CD4-positive, alpha-beta T cell treated with Interleukin-15 for 4 hours (primary cell): Measurements from ENCODE around the gene DUOX2.
"Not testable (repeated sequence)": the region's sequence is repeated elsewhere in the genome, so short reads cannot be mapped to it uniquely, and the experiment has no call there.

Source experiments
- DNase-seq: peaks from one replicate; pipeline ENCODE4 v3.0.0-alpha.2; 2020; ENCODE audit warnings: low spot score

The DUOX2 gene

DNA sequence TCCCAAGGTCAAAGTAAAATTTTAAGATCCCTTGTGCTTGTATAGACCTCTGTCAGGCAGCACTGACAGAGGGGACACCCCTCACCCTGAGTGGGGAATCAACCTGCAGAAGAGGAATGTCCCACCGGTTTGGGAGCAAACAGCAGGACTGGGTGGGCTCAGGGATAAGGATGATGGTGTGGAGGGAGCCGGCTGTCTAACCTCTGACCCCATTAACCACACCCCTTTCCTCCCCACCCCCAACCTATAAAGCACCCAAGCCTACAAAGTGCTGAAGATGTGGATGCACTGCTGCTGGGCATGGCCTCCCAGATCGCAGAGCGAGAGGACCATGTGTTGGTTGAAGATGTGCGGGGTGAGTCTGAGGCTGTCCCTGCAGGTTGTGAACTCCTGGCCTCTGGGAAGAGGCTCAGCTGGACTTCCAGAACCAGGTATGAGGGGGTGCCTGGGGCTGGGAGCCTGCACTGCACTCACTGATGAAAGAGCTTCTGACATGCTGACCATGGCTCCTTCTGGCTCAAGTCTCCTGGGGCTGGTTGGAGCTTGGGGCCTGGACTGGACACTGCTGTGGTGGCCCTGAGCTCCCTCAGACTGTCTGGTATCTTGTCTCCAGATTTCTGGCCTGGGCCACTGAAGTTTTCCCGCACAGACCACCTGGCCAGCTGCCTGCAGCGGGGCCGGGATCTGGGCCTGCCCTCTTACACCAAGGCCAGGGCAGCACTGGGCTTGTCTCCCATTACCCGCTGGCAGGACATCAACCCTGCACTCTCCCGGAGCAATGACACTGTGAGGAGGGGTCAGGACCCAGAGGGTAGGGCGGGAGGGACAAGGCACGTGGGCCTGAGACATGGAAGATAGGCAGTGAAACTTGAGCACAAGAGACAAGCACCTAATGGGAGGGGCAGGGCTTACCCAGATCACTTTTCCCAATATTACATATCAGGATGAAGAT is 25.1 kb upstream of the DUOX2 start:
- DNase-seq: no peak

DNA sequence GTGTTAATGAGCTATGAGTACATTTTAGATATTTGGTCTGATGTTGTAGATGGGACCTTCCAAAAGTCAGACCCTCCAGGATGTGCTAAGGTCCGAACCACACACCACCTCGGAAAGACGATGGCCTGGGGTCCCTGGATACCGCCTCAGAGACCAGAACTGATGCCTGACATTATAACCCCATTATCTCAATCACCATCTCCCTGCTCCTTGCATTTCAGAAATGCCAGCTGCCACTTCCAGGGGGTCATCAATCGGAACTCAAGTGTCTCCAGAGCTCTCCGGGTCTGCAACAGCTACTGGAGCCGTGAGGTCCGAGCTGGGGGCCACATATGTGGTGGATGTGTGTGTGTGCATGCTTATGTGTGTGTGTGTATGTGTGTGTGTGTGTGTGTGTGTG is 23.7 kb upstream of the DUOX2 start:
- no peak for DNase-seq

DNA sequence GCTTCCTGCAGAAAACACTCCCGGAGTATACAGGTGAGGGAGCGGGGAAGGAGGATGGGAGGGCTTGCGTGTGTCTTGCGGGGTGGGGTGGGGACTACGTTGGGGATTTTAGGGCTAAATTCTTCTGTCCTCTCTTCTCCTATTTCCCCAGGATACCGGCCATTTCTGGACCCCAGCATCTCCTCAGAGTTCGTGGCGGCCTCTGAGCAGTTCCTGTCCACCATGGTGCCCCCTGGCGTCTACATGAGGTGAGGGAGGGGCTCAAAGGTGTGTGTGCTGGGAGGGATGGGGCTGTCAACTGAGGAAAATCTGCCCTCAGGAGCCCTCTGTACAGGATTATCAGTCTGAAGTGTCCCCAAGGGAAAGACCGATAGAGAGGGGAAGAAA is 22.4 kb upstream of the DUOX2 start:
- DNase-seq: no peak

DNA sequence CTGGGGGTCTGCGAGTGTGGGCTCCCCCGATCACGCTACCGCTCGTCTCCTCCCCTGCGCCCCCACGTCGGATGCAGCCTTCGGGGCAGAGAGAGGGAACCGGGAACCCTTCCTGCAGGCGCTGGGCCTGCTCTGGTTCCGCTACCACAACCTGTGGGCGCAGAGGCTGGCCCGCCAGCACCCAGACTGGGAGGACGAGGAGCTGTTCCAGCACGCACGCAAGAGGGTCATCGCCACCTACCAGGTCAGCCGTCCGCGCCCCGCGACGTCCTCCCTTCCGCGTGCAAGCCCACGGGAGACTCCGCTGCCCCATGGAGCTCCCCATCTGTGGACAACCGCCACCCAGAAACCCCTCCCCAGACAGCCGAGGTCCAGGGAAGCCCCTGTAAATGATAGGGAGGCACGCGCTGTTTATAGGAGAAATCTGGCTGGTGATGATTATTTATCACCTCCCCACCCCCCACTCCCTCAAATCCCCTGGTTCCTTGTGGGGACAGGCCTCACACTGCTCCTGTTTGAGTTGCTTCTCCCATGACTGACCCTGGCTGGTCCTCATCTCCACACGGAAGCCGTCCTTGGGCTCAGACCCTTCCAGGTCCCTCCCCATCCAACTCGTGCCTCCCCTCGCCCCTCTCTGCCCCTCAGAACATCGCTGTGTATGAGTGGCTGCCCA is 21.9 kb upstream of the DUOX2 start:
- DNase-seq: not testable (repeated sequence)

DNA sequence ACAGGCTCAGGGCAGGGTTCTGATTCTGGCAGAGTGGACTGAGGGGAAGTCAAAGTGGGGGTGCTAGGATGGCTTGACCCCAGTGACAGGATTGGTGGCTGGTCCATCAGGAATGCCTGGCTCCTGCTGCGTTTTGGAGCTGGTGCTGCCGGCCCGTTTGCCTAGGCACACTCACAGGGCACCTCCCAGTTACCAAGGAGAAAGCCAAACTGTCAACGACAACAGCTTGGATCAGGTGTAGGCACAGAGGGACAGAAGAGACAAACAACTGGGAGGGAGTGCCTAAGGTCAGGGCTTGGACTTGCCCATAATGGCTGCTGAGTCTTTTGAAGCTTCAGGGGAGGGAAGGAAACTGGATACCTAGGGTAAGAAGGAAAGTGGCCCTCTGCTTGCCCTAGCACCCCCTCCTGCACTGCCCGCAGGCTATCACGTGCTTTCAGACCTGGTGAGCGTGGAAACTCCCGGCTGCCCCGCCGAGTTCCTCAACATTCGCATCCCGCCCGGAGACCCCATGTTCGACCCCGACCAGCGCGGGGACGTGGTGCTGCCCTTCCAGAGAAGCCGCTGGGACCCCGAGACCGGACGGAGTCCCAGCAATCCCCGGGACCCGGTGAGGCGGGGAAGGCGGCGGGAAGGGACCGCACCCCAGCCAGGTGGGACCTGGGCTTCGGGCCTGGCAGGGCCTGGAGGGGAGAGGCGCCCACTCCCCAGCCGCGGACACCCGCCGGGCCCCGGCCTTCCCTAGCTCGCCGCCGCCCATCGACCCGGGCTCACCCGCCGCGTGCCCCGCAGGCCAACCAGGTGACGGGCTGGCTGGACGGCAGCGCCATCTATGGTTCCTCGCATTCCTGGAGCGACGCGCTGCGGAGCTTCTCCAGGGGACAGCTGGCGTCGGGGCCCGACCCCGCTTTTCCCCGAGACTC is 21.0 kb upstream of the DUOX2 start:
- no peak for DNase-seq

DNA sequence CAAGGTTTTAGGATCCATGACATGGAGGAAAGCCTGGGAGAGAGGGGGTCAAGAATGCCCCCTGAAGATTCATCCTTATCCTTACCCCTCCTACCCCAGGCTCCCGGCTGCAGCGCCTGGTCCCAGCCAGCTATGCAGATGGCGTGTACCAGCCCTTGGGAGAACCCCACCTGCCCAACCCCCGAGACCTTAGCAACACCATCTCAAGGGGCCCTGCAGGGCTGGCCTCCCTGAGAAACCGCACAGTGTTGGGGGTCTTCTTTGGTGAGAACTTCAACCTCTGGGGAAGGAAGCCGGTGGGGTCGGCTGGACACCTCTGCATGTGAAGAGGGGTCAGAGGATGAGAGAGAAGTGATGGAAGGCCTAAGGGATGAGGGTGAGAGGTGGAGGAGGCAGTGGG is 20.1 kb upstream of the DUOX2 start:
- DNase-seq: no peak

DNA sequence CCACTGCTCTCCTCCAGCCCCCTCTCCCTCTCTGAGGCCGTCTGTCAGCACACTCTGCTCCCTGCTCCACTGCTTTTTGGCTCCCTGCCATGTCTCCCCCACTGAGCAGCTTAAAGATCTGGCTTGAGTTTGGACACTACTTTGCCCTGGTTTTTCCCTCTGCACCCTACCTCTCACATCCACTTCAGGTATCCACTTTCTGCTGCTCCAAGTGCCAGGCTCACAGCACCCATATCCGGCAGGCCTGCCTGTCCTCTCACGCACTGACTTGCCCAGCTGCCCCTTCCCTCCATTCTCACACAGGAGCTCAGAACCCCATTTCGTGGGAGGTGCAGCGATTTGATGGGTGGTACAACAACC is 19.6 kb upstream of the DUOX2 start:
- DNase-seq: no peak

DNA sequence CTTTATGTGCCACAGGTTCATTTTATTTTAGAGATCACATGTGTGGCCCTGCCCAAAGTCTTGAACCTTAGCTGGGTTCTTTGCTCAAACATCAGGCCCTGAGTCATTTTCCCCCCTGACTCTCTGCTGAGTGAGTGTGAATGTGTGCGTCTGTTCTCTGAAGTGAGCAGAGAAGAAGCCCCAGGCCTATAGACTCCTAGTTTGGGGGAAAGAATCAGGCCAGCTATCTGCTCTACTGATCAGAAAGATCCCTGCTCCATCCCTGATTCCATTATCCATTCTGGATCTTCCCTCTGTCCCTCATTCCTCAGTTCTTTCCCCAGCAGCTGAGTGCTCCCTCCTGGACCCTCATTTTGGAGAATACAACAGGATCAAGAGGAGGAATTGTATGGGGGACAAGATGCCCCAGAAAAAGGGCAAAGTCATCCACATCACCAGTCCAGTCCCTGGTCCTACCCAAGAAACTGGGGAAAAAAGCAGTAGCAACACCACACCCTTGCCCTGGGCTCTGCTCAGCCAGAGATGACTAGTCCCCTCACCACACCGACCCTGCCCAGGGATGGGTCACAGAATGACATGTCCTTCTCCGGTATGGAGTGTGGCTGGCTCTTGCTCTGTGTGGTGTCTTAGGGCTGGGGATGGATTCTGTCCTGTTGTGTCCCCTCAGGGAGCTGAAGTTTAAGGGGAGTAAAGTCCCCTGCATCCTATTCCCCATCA is 19.0 kb upstream of the DUOX2 start:
- DNase-seq: no peak

DNA sequence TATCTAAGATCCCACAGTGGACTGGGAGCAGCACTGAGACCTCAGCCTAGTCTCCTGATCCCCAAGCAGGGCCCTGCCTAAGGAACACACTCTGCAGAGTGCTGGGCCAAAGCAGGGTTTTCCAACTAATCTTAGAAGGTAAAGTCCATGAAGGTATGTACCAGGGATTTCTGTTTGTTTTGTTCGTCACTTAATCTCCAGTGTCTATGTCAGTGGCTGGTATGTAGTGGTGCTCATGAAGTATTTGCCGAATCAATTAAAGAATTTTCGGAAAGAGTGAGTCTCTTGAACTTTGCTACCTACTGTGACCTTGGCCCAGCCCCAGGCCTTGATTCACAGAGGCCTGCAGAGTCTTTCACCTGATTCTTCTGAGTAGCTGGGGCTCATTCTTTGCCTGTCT is 17.5 kb upstream of the DUOX2 start:
- DNase-seq: no peak

DNA sequence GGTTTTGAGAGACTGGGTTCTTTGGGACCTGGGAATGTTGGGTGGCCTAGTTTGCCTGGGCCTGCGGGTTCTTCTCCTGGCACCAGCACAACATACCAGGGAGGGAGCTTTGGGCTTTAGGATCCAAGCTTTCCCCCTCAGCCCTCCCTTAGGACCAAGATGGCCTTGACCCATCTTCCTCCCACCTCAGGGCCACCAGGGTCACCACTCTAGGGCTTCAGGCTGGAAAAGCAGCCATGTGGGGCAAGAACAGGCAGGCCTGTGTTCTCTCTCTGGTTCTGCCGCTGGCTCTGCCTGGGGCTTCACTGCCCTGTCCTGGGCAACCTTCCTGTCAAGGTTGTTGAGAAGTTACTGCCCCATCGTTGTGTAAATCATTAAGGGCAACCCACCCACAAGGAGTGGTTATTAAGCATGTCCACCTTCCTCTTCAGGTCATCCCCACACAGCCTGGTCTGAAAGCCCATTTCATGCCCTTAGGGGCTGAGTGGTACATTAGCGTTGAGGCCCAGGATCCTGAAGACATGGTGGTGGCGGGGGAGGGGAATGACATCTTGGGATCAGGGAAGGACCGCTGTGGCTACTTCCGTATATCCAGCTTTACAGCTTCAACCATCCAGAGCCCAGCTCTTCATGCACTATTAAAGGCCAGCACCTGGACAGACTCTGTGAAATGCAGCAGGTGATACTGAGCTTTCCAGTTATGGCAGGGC is 16.5 kb upstream of the DUOX2 start:
- no peak for DNase-seq

DNA sequence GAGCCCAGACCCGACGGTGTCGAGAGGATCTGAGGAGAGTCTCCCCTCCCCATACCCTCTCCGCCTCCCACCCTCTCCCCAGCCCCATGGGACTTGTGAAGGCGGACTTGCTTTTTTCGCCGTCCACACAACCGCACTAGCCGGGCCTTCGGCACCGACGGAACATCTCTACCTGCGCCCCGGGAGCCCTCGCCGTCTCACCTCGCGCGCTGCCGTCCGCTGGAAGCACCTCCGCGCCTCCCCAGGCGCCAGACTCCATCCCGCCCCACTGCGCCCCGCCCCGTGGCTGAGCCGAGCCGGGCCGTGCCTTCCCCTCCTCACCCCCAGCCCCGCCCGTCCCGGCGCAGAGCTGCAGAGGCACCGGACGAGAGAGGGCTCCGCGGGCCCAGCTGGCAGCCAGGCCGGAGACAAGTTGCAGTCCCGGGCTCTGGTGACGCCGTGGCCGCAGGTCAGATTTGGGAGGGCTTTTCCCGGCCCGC is 15.7 kb upstream of the DUOX2 start, which contains the start of the genes DUOX1 and DUOXA1:
Gene DUOX1 (plus strand): TSS at position 344 of the 479 bp plus-strand sequence. CDS start 1,973 bp downstream, outside the sequence.
Gene DUOXA1 (minus strand): TSS at position 229 of the 479 bp plus-strand sequence. CDS start 6,865 bp downstream, outside the sequence.
- DNase-seq: no peak

DNA sequence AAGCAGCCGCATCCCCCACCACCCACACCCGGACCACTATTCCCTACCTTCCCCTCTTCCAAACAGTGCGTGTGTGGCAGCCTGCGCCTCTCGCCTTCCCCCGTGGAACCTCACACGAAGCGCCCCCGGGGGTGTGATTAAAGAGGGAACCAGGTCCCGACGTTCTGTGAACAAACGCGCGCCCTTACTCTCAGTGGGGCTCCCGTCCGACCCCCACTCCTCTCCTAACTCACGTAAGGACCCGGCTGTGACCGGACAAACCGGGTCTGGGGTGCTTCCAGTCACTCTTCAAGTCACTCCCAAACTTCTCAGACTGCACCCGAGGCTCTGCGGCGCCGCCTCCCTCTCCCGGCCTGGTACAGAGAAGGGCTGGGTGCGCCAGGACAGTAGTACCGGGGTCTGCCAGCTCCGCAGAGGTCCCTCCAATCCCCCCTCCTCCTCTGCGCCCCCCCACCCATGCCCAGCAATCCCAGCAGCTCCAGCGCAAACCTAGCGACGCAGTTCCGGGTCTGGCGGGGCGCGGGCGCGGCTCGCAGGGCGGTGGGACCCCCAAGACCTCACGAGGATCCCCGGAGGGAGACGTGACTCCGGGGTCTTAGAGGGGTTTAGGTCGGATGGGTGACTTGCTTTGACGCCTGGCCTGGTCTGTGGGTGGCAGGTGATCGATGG is 15.1 kb upstream of the DUOX2 start:
- no peak for DNase-seq

DNA sequence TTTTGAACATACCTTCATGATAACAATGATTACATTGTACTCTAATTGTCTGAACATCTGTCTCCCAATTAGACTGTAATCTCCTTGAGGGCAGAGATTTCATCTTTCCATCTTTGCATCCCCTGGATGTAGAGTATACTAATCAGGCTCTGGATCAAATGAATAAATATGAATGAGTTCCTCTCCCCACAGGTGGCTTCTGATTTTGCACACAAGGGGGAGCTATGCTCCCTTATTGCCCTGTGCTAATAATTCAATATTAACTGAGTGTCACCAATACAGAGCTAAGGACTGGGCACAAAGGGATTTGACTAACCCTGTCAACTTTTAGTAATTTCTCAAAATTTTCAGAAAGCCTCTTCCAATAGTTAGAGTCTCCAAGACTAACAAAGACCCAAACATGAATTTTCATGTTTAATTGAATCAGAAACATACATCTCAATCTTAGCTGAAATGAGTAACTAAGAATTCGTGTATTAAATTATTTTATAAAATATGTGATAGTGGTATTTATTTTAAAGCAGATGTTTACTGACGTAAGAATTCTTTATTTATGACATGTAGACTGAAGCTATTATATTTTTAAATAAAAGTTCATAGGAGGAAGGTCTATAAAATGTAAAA is 12.7 kb upstream of the DUOX2 start:
- DNase-seq: peak; percentile 56

DNA sequence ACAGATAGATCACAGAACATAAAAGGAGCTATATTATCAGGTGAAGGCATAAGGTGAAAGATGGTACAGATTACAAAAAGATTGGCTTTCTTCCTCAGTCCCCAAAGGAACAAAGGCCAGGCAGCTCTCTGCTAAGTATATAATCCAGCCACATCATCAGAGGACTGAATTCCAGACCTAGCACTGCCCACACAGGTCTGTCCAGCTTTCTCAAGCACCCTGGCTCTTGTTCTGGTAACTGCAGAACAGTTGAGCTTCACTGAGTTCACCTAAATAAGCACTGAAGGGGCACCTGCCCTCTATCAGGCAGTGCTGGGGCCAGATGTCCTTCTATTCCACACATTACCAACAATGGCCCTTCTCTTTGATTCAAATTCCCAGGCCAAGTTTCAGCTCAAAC is 9.4 kb upstream of the DUOX2 start:
- DNase-seq: no peak

DNA sequence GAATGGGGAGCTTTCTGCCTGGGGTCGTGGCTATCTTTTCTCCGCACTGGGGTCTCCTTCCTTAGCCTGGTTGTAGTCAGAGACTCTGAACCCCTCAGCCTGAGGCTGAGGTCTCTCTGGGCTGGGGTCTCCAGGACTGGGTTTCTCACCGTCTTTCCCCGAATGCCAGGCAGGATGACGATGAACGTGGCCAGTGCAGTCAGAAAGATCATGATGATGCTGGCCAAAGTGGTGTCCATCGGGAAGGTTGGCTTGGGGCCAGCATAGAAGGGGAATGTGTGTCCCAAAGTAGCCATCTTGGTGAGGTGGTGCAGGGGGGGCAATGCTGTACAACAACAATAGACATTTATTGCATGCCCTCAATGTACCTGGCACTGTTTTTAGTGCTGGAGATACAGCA is 8.7 kb upstream of the DUOX2 start:
- no peak for DNase-seq

DNA sequence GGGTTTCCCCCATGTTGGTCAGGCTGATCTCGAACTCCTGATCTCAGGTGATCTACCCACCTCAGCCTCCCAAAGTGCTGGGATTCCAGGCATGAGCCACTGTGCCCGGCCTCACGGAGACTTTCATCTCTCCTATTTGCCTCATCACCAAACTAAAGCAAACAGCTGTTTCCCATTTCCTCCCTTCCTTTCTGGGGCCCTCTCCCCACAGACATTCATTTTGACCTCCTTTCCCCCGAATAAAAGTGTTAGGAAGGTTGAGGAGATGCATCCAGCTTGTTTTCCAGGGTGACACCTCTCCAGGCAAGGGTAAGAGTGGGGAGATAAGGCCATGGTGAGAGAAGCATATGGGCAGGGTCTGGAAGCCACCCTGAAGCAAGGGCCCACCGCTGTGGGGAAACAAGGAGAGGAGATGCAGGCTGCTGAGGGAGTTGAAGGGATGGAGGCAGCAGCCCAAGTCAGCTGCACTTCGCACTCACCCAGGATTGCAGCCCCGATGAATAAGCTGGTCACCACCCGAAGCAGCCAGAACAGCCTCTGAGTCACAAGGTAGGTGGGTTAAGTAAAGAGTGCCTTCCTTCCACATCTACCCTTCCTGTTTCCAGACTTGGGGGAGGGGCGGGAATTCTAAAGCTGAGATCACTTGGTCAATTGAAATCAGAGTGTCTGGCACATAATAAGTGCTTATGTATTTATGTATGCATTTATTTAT is 7.9 kb upstream of the DUOX2 start:
- DNase-seq: no peak

DNA sequence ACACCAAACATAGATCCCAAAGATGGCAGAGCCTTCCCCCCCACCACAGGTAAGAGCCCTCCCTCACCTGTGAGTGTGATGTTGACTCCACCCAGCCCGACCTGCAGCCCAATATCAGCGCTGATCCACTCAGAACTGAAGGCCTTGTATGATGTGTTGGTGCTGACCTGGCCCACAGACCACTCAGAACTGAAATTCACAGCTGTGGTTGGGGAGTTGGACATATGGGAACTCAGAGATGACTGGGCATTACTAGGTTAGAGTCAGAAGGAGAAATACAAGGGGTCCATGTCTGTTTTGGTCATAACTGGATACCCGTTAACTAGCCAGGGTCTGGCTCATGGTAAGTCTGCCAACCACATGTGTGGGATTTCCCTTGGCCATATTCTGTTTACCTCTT is 7.0 kb upstream of the DUOX2 start:
- no peak for DNase-seq

DNA sequence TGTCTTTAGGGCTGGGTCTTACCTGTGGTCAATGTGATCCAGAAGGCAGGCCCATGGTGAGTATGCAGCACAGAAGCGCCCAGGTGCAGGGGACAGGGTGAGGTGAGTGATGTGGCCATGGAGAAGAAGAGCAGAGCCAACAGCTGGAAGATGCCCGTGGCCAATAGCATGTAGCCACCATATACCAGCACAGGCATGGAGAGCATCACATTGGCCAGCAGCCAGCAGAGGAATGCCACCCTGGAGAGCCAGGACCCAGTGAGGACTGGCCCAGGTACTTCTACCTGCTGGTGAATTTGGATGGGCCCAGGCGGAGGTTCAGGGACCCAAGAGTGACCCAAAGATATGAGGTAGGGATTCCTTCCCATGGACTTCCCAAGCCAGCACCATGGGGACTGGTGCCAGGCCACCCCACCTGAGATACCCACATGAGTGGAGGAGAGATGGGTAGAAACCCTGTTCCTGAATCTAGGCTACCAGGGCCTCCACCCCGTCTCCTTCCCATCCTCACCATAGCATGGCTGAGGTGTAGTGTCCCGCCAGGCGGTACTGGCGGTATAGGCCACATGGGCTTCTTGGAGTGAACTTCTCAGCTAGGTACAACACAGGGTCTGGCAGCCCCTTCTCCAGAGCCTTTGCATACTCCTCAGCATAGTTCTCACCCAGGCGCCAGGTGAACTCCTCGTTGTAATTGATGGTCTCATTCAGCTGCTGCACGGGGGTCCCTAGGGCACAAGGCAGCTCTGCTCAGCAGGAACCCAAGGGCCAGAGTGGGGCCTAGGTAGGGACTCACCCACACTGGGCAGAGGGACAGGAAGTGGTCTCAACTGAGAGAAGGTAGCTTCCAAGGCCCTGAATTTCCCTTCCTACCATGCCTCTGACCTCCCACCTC is 6.4 kb upstream of the DUOX2 start:
- DNase-seq: no peak
